Measurements from ENCODE around the gene SLC26A2. TPM values are rescaled to one million over a fixed set of nuclear protein-coding genes. Genes with fewer than 3 reads are reported as not detected.

The SLC26A2 gene
- total and polyA plus RNA-seq, 7 donors: 6.4 to 88.8 (median 12.1) TPM

GRCh38 chr5:149999359-149999758, 38.8 kb downstream of the SLC26A2 start:
- WGBS, 2 donors: 67 to 87% methylated on average over 3 of the region's 3 CpGs
- TF ChIP-seq EP300 (IDR thresholded peaks at IDR 0.05) (no peak), POLR2A (IDR thresholded peaks at IDR 0.05) (no peak), CTCF (IDR thresholded peaks at IDR 0.05) (no peak), POLR2AphosphoS5 (IDR thresholded peaks at IDR 0.05) (no peak)
- intact Hi-C loops (cut with DNase I): loop anchor here (10.0 kb wide), 1 partner anchor 275 kb away; no protein-coding TSS in a partner anchor

GRCh38 chr5:149999866-150000255, 39.3 kb downstream of the SLC26A2 start:
- 13 to 23% methylated on average over 7 of the region's 7 CpGs for WGBS, 2 donors
- Histone ChIP-seq H3K4me1 (peaks cover 0 to 43% (median 28%) of the 10 kb centered on the region in 4 donors), H3K36me3 (peaks cover 0 to 24% (median 2%) of the 10 kb centered on the region in 4 donors), H3K4me3 (peak overlapping the region; percentile 87 to 99 (median 98)), H3K27ac (peak overlapping the region; percentile 92 to 97 (median 95)), H3K27me3 (no peaks in the 10 kb centered on the region), H3K9me3 (no peaks in the 10 kb centered on the region)
- TF ChIP-seq EP300 (IDR thresholded peaks at IDR 0.05) (no peak), POLR2A (IDR thresholded peaks at IDR 0.05) (no peak), CTCF (IDR thresholded peaks at IDR 0.05) (no peak), POLR2AphosphoS5 (IDR thresholded peaks at IDR 0.05) (no peak)
- no peak for DNase-seq
- intact Hi-C loops (cut with DNase I): loop anchor here (10.0 kb wide), 2 partner anchors 215 to 275 kb away; no protein-coding TSS in a partner anchor

More at GRCh38 chr5:149999359-149999758, 38.8 kb downstream of the SLC26A2 start:
- Histone ChIP-seq H3K27ac (peak overlapping the region; percentile 92 to 97 (median 95)), H3K4me1 (peaks cover 0 to 43% (median 28%) of the 10 kb centered on the region in 4 donors), H3K27me3 (no peaks in the 10 kb centered on the region), H3K36me3 (peaks cover 0 to 23% (median 2%) of the 10 kb centered on the region in 4 donors), H3K4me3 (peak overlapping the region in 2 of 4 donors; percentile 87 to 98), H3K9me3 (no peaks in the 10 kb centered on the region)
- no peak for DNase-seq

GRCh38 chr5:150000256-150000989, 39.9 kb downstream of the SLC26A2 start, which contains the start of the genes HMGXB3 and TIGD6:
TSS of gene HMGXB3 (plus strand) at chr5:150000739. CDS start at chr5:150004853, 4,114 bp downstream.
TSS of gene TIGD6 (minus strand) at chr5:150000654. CDS start at chr5:149996348, 4,306 bp downstream.
- TF ChIP-seq POLR2A (IDR thresholded peaks at IDR 0.05) (peak; percentile 57 to 59), POLR2AphosphoS5 (IDR thresholded peaks at IDR 0.05) (peak; percentile 84 to 95 (median 92)), EP300 (IDR thresholded peaks at IDR 0.05) (peak in 1 of 4 donors; percentile 85), CTCF (IDR thresholded peaks at IDR 0.05) (no peak)
- Histone ChIP-seq H3K36me3 (peaks cover 0 to 24% (median 2%) of the 10 kb centered on the region in 4 donors), H3K9me3 (no peaks in the 10 kb centered on the region), H3K27me3 (no peaks in the 10 kb centered on the region), H3K4me3 (peak within 1 kb of the TSS; percentile 87 to 99 (median 98)), H3K4me1 (peaks cover 0 to 43% (median 28%) of the 10 kb centered on the region in 4 donors), H3K27ac (peak within 1 kb of the TSS; percentile 92 to 97 (median 95))
- 0 to 1% methylated on average over 72 of the region's 72 CpGs for WGBS, 2 donors
- peak; percentile 97 for DNase-seq
- intact Hi-C loops (cut with DNase I): loop anchor here (10.0 kb wide), 1 partner anchor 214 kb away; no protein-coding TSS in a partner anchor

- H3K27me3 ChIP-seq: no peaks in the 10 kb centered on the region
- peaks cover 0 to 43% (median 28%) of the 10 kb centered on the region in 4 donors for H3K4me1 ChIP-seq
- 0 to 1% methylated on average over 44 of the region's 44 CpGs for WGBS, 2 donors
- H3K27ac ChIP-seq: peak overlapping the region; percentile 92 to 97 (median 95)
- no peaks in the 10 kb centered on the region for H3K9me3 ChIP-seq
- DNase-seq: peak; percentile 69
- peaks cover 0 to 25% (median 3%) of the 10 kb centered on the region in 4 donors for H3K36me3 ChIP-seq
- no peak for TF ChIP-seq POLR2A (IDR thresholded peaks at IDR 0.05)
- no peak for TF ChIP-seq CTCF (IDR thresholded peaks at IDR 0.05)
- no peak for TF ChIP-seq POLR2AphosphoS5 (IDR thresholded peaks at IDR 0.05)
- no peak for TF ChIP-seq EP300 (IDR thresholded peaks at IDR 0.05)
- peak overlapping the region; percentile 87 to 99 (median 98) for H3K4me3 ChIP-seq
- intact Hi-C loops (cut with DNase I): loop anchor here (10.0 kb wide), 1 partner anchor 214 kb away; no protein-coding TSS in a partner anchor
Measured at GRCh38 chr5:150000990-150001659, 40.6 kb downstream of the SLC26A2 start.

Data from sigmoid colon (tissue), 7 donors.